Coronary artery (tissue), 2 donors: ENCODE measurements around the gene TTC39A.

ENCODE experiments used
- DNase-seq: peaks from one replicate; pipeline ENCODE4 v3.0.0-alpha.2; 2017; ENCODE audit warnings: low spot score
- H3K27ac ChIP-seq, 2 donors: fragments of 200-600 bp; sonication (generic); one replicate each; pipeline ENCODE4 v1.5.1; 2016 to 2019
- H3K4me3 ChIP-seq: fragments of 200-600 bp; sonication (generic); 2 replicates; pipeline ENCODE4 v1.5.1; 2016; ENCODE audit warnings: mild to moderate bottlenecking, moderate library complexity
- CTCF ChIP-seq: fragments of 200-600 bp; sonication (generic); IDR thresholded peaks from one replicate; pipeline ENCODE4 v1.5.1; 2019; ENCODE audit warnings: antibody characterized with exemption

The TTC39A gene

GRCh38 chr1:51330331-51331201, at the start of gene TTC39A:
Gene TTC39A (minus strand): TSS chr1:51330562. CDS start chr1:51330477, 85 bp downstream.
- TF ChIP-seq CTCF, result no peak
- H3K4me3 ChIP-seq, result peak within 1 kb of the TSS; percentile 75
- DNase-seq, result peak; percentile 64
- no peak within 1 kb of the TSS for H3K27ac ChIP-seq

GRCh38 chr1:51378871-51379270, 48.5 kb upstream of the TTC39A start:
- DNase-seq, result no peak
- TF ChIP-seq CTCF, result no peak
- no peak overlapping the region for H3K4me3 ChIP-seq
- H3K27ac ChIP-seq, result no peak overlapping the region

GRCh38 chr1:51373898-51374297, 43.5 kb upstream of the TTC39A start:
- DNase-seq, result no peak
- Histone ChIP-seq H3K27ac (no peak overlapping the region), H3K4me3 (no peak overlapping the region)
- TF ChIP-seq CTCF, result no peak

GRCh38 chr1:51372561-51372960, 42.2 kb upstream of the TTC39A start:
- no peak overlapping the region for H3K4me3 ChIP-seq
- no peak for DNase-seq
- no peak for TF ChIP-seq CTCF

GRCh38 chr1:51369171-51369570, 38.8 kb upstream of the TTC39A start:
- H3K27ac ChIP-seq, result no peak overlapping the region
- no peak for TF ChIP-seq CTCF
- no peak overlapping the region for H3K4me3 ChIP-seq
- DNase-seq, result no peak

More at GRCh38 chr1:51372561-51372960, 42.2 kb upstream of the TTC39A start:
- no peak overlapping the region for H3K27ac ChIP-seq

- no peak for DNase-seq
- no peak for TF ChIP-seq CTCF
- no peak overlapping the region for H3K27ac ChIP-seq
- no peak overlapping the region for H3K4me3 ChIP-seq
Measured at GRCh38 chr1:51365774-51366173, 35.4 kb upstream of the TTC39A start.

- DNase-seq, result no peak
- TF ChIP-seq CTCF, result no peak
- Histone ChIP-seq H3K4me3 (no peak overlapping the region), H3K27ac (no peak overlapping the region)
Measured at GRCh38 chr1:51359879-51360278, 29.5 kb upstream of the TTC39A start.
